Effector memory CD8-positive, alpha-beta T cell (primary cell): ENCODE data around the gene CACUL1.
"Not testable (repeated sequence)": the region's sequence is repeated elsewhere in the genome, so short reads cannot be mapped to it uniquely, and the experiment has no call there.

ENCODE experiments used
- ATAC-seq: fragments of 150-1000 bp; cut with Tn5 transposase; replicated peaks from 2 replicates; pipeline ENCODE4 v1.10.0; 2021; ENCODE audit warnings: mild to moderate bottlenecking, moderate library complexity
- DNase-seq, 3 experiments: peaks; one replicate each; pipeline ENCODE4 v3.0.0; 2021
- H3K27ac Mint-ChIP-seq, 2 donors: one replicate each; pipeline ENCODE4 v1.8.0; 2022; ENCODE audit warnings: mild to moderate bottlenecking in 2 of 2, mixed read lengths in 2 of 2, moderate library complexity in 2 of 2
- H3K27me3 Mint-ChIP-seq, 2 donors: one replicate each; pipeline ENCODE4 v1.8.0; 2022; ENCODE audit warnings: mixed read lengths in 2 of 2
- H3K36me3 Mint-ChIP-seq: one replicate; pipeline ENCODE4 v1.8.0; 2022; ENCODE audit warnings: mild to moderate bottlenecking, moderate library complexity, mixed read lengths; ENCODE audit not compliant: insufficient read depth
- H3K4me1 Mint-ChIP-seq, 2 donors: one replicate each; pipeline ENCODE4 v1.8.0; 2022; ENCODE audit warnings: low read depth in 2 of 2, mixed read lengths in 2 of 2
- H3K4me3 Mint-ChIP-seq, 2 donors: one replicate each; pipeline ENCODE4 v1.8.0; 2022; ENCODE audit warnings: mild to moderate bottlenecking in 2 of 2, mixed read lengths in 2 of 2, moderate library complexity in 2 of 2
- H3K9me3 Mint-ChIP-seq, 2 donors: one replicate each; pipeline ENCODE4 v1.8.0; 2022; ENCODE audit warnings: mixed read lengths in 2 of 2

Gene CACUL1

DNA sequence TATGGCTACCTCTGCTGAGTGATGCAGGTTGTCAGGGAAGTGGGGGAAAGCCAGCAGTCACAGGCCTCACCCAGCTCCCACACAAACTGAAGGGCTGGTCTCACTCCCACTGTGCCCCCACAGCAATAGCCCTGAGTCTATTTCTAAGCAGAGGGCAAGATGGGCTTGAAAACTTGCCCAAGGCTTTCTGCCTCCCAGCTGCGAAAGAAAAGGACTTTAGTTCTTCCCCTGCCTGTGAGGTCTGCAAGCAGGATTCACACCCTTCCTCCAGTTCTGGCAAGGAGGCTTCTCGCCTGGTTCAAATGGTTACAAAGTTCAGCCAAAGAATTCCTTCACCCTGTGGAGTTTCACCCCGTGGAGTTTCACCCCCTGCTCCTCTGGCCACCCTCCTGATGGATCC is 96.0 kb downstream of the CACUL1 start:
- H3K36me3 Mint-ChIP-seq, result no peaks in the 10 kb centered on the region
- H3K4me3 Mint-ChIP-seq, result peak overlapping the region in 1 of 2 donors; percentile 3
- DNase-seq, result no peak
- no peak for ATAC-seq
- peaks cover 70 to 82% of the 10 kb centered on the region in 2 donors for H3K27me3 Mint-ChIP-seq
- peaks cover 14 to 17% of the 10 kb centered on the region in 2 donors for H3K4me1 Mint-ChIP-seq
- H3K27ac Mint-ChIP-seq, result no peak overlapping the region
- peaks cover 4 to 30% of the 10 kb centered on the region in 2 donors for H3K9me3 Mint-ChIP-seq

DNA sequence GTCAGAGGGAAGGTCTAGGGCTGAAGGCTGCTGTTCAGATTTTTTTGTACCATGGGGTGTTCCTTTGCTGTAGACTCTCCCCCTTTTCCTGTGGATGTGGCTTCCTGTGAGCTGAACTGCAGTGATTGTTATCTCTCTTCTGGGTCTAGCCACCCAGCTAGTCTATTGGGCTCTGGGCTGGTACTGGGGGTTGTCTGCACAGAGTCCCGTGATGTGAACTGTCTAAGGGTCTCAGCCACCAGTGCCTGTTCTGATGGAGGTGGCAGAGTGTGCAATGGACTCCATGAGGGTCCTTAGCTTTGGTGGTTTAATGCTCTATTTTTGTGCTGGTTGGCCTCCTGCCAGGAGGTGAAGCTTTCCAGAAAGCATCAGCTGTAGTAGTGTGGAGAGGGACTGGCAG is 96.6 kb downstream of the CACUL1 start:
- H3K36me3 Mint-ChIP-seq, ATAC-seq, DNase-seq: not testable (repeated sequence)
- Mint-ChIP-seq H3K4me1 (peaks cover 14 to 17% of the 10 kb centered on the region in 2 donors), H3K4me3 (peak overlapping the region; percentile 11 to 44), H3K9me3 (peaks cover 4 to 27% of the 10 kb centered on the region in 2 donors), H3K27ac (peak overlapping the region in 1 of 2 donors; percentile 21), H3K27me3 (peaks cover 73 to 82% of the 10 kb centered on the region in 2 donors)

DNA sequence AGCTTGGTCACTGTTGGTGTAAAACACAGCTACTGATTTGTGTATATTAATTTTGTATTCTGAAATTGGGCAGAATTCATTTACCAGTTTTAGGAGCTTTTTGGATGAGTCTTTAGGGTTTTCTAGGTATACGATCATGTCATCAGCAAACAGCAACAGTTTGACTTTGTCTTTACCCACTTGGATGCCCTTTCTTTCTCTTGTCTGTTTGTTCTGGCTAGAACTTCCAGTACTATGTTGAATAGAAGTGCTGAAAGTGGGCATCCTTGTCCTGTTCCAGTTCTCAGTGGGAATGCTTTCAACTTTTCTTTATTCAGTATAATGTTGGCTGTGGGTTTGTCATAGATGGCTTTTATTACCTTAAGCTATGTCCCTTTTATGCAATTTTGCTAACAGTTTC is 109.5 kb downstream of the CACUL1 start:
- H3K4me1 Mint-ChIP-seq, ATAC-seq: not testable (repeated sequence)

DNA sequence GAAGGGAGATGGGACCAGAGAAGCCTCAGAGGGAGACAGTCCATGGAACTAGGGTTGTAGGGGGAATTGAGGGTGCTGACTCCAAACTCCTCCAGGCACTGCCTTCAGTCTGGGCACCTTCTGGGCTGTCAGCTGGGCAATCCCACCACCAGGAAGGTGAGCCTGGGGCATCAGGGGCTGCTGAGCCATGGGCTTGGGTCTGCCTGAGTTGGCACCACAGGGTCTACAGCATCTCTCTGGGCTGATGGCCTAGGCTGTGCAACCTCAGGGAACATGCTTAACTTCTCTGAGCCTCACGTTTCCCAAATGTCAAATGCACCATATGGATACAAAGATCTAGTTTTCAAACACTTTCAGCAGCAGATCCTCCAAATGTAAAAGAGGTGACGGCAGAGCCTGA is 112.5 kb downstream of the CACUL1 start:
- no peaks in the 10 kb centered on the region for H3K4me1 Mint-ChIP-seq
- H3K9me3 Mint-ChIP-seq, result no peaks in the 10 kb centered on the region
- no peaks in the 10 kb centered on the region for H3K36me3 Mint-ChIP-seq
- H3K27ac Mint-ChIP-seq, result no peak overlapping the region
- ATAC-seq (no peak), DNase-seq (no peak)
- peaks cover 30 to 58% of the 10 kb centered on the region in 2 donors for H3K27me3 Mint-ChIP-seq
- H3K4me3 Mint-ChIP-seq, result no peak overlapping the region

More for the DNA sequence above, 109.5 kb downstream of the CACUL1 start:
- DNase-seq, H3K9me3 Mint-ChIP-seq, H3K27ac Mint-ChIP-seq, H3K4me3 Mint-ChIP-seq, H3K36me3 Mint-ChIP-seq: not testable (repeated sequence)
- peaks cover 41 to 62% of the 10 kb centered on the region in 2 donors for H3K27me3 Mint-ChIP-seq

DNA sequence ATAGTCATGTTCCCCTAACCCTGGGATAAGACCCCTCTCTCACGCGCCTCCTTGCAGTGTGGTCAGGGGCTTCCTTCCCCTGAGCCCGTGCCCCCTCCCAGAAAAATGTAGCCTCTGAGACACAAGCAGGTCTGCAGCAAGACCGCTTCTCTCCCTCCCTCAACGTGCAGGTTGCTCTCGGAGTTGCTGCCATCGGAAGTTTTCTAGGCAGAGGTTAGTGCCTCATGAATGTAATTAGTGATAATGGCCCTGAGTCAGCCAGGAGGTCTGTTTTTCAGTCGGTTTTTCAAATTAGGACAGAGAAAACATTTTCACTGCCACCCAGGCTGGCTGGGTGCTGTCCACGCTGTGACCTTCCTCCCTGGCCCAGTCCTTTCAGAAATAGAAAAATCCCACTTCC is 116.1 kb downstream of the CACUL1 start:
- no peaks in the 10 kb centered on the region for H3K4me1 Mint-ChIP-seq
- H3K4me3 Mint-ChIP-seq, result no peak overlapping the region

DNA sequence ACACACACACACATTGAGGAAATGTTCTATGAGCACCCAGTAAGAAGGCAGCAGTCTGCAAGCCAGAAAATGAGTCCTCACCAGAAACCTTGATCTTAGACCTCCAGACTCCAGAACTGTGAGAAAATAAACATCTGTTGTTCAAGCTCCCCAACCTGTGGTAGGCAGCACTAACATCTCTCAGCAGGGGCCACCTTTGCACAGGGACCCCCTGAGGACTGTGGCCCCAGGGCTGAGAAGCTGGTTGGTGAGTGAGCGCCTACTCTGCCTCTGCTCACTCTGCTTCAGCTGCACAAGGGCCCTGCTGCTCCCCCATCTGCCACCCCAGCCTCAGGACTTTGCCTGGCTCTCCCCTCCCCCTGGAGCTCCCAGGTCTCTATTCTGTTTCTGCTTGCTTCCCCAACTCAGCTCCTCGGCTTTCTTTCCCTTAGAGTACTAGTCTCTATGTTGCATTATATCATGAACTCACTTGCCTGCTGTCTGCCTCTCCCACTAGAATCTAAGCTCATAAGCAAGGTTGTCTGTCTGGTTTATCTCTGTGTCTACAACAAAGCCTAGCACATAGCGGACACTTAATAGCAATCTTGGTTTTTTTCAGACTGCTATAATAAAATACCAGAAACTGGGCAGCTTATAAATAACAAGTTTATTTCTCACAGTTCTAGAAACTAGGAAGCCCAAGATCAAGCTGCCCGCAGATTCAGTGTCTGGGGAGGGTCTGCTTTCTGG is 118.9 kb downstream of the CACUL1 start:
- Mint-ChIP-seq H3K9me3 (no peaks in the 10 kb centered on the region), H3K27me3 (peaks cover 23 to 72% of the 10 kb centered on the region in 2 donors), H3K27ac (no peak overlapping the region), H3K36me3 (no peaks in the 10 kb centered on the region), H3K4me1 (no peaks in the 10 kb centered on the region), H3K4me3 (no peak overlapping the region)
- no peak for DNase-seq
- ATAC-seq, result no peak

More for the DNA sequence above, 116.1 kb downstream of the CACUL1 start:
- Mint-ChIP-seq H3K9me3 (no peaks in the 10 kb centered on the region), H3K27ac (no peak overlapping the region), H3K36me3 (no peaks in the 10 kb centered on the region), H3K27me3 (peaks cover 22 to 67% of the 10 kb centered on the region in 2 donors)
- ATAC-seq (no peak), DNase-seq (no peak)

DNA sequence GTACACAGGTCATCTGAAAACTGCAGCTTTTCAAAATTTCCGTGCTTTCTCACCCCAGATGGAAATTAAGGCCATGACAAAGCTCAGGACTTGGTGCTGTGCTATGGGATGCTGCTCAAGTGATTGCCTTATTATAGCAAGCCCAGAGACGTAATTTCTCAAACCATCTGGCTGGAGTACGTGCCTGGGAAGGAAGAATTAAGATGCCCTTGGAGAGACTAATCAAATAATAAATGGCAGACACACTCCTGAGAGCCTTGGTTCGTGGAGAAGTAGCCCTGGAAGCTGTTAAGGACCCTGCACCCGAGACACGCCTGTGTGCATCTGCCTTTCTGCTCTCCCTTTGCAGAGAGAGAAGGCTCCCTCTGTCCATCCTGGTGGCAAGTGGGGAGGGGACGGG is 121.0 kb downstream of the CACUL1 start:
- H3K27ac Mint-ChIP-seq, result no peak overlapping the region
- H3K9me3 Mint-ChIP-seq, result no peaks in the 10 kb centered on the region
- DNase-seq, result no peak
- no peaks in the 10 kb centered on the region for H3K36me3 Mint-ChIP-seq
- H3K27me3 Mint-ChIP-seq, result peaks cover 28 to 78% of the 10 kb centered on the region in 2 donors
- no peak for ATAC-seq
- H3K4me3 Mint-ChIP-seq, result no peak overlapping the region
- H3K4me1 Mint-ChIP-seq, result no peaks in the 10 kb centered on the region

DNA sequence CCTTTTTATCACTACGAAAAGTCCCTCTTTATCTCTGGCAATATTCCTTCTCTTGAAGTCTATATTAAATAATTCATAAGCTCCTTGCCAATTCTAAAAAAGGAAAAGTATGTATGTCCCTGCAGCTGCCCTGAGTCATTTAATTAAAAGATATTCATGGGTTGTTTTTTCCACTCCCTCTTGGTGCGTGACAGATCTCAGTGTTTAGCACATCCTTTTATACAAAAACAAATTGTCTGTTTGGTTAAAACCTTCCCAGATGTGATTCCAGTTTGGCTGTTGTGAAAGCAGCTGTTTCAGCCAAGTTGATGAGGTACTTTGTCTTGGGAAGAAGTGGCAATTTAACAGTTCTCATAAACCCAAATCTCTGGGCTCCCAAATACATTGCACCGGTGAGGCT is 125.6 kb downstream of the CACUL1 start:
- ATAC-seq (no peak), DNase-seq (no peak)
- Mint-ChIP-seq H3K27me3 (peaks cover 46 to 80% of the 10 kb centered on the region in 2 donors), H3K27ac (no peak overlapping the region), H3K4me1 (no peaks in the 10 kb centered on the region), H3K4me3 (no peak overlapping the region), H3K36me3 (no peaks in the 10 kb centered on the region), H3K9me3 (no peaks in the 10 kb centered on the region)

DNA sequence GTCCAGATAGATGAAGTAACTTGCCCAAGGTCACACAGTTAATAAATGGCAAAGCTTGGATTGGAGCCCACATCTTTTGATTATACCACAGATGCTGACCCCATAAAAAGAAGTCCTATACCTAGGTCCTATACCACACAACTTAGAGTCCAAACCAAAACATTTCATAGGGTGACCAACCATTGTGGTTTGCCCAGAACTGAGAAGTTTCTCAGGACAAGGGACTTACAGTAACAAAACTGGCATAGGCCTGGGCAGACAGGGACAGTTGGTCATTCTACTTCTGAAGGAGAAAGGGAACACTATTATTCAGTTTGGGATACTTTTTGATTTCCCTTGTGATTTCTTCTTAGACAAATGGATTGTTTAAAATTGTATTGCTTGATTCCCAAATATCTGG is 126.4 kb downstream of the CACUL1 start:
- Mint-ChIP-seq H3K9me3 (no peaks in the 10 kb centered on the region), H3K36me3 (no peaks in the 10 kb centered on the region), H3K27ac (no peak overlapping the region), H3K27me3 (peaks cover 55 to 85% of the 10 kb centered on the region in 2 donors), H3K4me1 (no peaks in the 10 kb centered on the region), H3K4me3 (no peak overlapping the region)
- ATAC-seq (no peak), DNase-seq (no peak)

DNA sequence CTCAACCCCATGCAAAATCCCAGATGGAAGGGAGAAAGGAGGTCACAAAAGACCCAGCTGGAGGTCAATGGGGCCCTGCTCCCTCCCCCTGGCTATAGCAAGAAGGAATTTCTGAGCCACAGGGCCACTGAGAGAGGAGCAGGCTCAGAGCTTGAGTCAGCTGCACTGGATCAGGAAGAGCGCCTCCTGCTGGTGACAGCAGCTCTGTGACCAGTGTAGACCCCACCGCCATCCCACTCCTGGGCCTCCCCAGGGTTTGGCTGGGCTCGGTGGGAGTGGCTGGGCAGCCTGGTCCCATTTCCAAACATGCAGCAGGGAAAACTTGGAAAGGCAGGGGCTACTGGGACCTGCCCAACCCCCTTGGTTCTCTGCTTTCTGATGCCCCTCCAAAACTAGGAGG is 127.8 kb downstream of the CACUL1 start:
- Mint-ChIP-seq H3K4me3 (no peak overlapping the region), H3K27me3 (peaks cover 56 to 82% of the 10 kb centered on the region in 2 donors), H3K36me3 (no peaks in the 10 kb centered on the region), H3K9me3 (no peaks in the 10 kb centered on the region), H3K4me1 (no peaks in the 10 kb centered on the region), H3K27ac (no peak overlapping the region)
- no peak for ATAC-seq
- DNase-seq, result no peak
